Measurements from ENCODE around the gene LMAN2L.

LMAN2L gene

GRCh38 chr2:96703021-96703751 is 36.7 kb downstream of the LMAN2L start:
- DNase-seq (ENCODE audit: low spot score): no peak

DNA sequence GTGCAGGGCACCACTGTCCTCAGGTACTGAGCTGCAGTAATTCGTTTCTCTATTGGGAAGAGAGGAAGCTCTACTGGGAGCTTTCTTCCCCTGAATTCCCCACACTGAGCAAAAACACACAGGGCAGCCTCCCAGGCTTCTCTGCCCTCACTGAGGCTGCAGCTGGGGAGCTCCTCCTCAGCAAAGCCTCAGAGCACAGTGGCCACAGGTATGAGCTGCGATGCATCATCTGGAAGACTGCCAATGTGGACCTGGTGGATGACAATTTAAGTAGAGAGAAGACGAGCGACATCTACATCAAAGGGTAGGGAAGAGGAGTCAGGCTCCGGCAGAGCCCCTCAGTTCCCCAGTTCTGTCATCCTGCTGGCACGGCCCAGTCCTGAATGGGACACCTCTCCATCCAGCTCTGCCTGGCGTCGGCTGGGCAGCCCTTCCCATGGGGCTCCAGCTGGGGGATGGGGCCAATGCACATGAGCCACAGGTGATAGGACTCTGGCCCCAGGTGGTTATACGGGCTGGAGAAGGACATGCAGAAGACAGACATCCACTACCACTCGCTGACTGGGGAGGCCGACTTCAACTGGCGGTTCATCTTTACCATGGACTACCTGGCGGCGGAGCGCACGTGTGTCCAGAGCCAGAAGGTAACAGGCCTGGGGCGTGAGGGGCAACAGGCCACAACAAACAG is 37.6 kb downstream of the LMAN2L start:
- no peak for DNase-seq (ENCODE audit: low spot score)

GRCh38 chr2:96701636-96702035 is 38.2 kb downstream of the LMAN2L start:
- DNase-seq (ENCODE audit: low spot score): no peak

- DNase-seq (ENCODE audit: low spot score): no peak
Measured at GRCh38 chr2:96700086-96700485, 39.8 kb downstream of the LMAN2L start.

DNA sequence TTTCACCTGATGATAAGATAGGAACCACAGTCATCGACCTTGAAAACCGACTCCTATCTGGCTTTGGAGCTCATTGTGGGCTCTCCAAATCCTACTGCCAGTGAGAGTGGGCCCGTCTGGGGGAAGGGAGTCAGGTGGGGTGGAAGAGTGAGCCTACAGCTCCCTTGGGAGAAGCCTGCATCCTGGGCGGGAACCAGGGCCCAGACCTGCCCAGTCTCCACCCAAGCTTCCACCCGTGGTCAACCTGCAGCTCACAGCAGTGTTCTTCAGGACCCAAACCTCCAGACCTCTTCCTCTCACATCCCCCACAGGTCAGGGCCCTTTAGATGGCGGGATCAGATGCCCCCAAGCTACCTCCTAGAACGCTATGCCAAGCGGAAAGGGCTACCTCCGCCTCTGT is 40.2 kb downstream of the LMAN2L start:
- DNase-seq (ENCODE audit: low spot score): no peak

- DNase-seq (ENCODE audit: low spot score): no peak
Measured at GRCh38 chr2:96699021-96699420, 40.8 kb downstream of the LMAN2L start.

GRCh38 chr2:96698221-96698861 is 41.5 kb downstream of the LMAN2L start:
- no peak for DNase-seq (ENCODE audit: low spot score)

GRCh38 chr2:96697476-96697875 is 42.4 kb downstream of the LMAN2L start:
- no peak for DNase-seq (ENCODE audit: low spot score)

GRCh38 chr2:96695602-96696001 is 44.3 kb downstream of the LMAN2L start:
- no peak for DNase-seq (ENCODE audit: low spot score)

DNA sequence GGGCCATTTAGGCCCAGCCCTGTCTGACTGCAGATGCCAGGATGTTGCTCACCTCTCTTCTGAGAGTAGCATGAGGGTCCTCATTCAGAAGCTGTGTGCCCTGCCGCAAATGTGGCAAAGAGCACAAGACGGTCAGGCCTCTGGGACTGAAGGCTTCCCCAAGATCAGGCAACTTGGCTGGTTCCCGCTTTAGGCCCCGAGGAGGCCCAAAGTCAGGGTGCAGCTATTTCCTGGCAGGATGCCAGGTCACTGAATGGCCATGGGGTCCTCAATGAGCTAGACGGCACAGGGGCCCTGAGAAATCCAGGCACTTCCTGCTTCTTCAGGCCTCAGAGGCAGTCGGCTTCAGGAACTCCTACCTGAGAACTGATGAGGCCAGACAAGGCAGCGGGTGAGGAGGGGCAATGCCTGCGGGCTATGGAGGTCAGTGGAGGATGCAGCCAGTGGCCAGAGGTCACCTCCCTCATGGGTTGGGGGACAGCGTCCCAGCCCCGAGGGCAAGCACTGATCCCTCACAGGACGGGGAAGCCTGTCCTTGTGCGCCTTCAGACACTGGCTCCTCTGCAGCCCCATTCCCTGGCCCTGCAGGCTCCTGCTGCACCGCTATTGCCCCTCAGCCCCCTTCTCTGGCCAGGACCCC is 44.9 kb downstream of the LMAN2L start:
- no peak for DNase-seq (ENCODE audit: low spot score)

- DNase-seq (ENCODE audit: low spot score): no peak
Measured at GRCh38 chr2:96694279-96694678, 45.6 kb downstream of the LMAN2L start.

GRCh38 chr2:96693286-96694200 is 46.3 kb downstream of the LMAN2L start:
- DNase-seq (ENCODE audit: low spot score): no peak

- no peak for DNase-seq (ENCODE audit: low spot score)
Measured at GRCh38 chr2:96692094-96692971, 47.5 kb downstream of the LMAN2L start.

GRCh38 chr2:96691022-96691612 is 48.7 kb downstream of the LMAN2L start:
- no peak for DNase-seq (ENCODE audit: low spot score)

- DNase-seq (ENCODE audit: low spot score): no peak
Measured at GRCh38 chr2:96690306-96691021, 49.4 kb downstream of the LMAN2L start.

DNA sequence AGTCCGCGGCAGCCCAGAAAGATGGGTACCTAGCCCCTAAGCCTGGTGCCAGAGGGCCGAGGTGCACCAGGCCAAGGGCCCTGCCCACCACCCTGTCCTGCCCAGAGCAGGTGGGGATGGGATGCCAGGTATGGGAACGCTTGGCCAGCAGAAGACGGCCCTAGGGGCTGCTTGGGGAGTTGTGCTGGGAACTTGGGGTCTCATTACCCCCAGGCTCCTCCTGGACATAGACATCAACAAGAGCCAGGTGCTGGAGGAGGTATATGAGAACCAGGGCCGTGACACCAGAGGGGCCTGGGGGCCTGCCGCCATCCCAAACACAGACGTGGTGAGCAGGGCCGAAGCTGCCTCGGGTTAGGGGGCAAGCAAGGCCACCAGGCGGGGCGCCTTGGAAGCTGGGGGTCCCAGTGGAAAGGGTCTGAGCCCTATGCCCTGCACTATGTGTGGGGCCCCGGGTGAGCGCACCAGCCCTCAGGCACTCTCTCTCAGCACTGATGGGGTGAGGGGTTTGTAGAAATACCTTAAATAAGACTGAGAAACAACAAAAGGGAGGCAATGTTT is 50.4 kb downstream of the LMAN2L start:
- no peak for DNase-seq (ENCODE audit: low spot score)

- no peak for DNase-seq (ENCODE audit: low spot score)
Measured at GRCh38 chr2:96688649-96689430, 51.0 kb downstream of the LMAN2L start.

All from kidney capillary endothelial cell (primary cell).